SKM-1 (cell line): ENCODE results near the gene RABGAP1.
"Not testable (repeated sequence)": the region's sequence is repeated elsewhere in the genome, so short reads cannot be mapped to it uniquely, and the experiment has no call there.

ENCODE experiments used
- DNase-seq: peaks from one replicate; lab custom pipeline; 2025; ENCODE audit not compliant: unreplicated experiment; lab: John Stamatoyannopoulos, UW

The RABGAP1 gene

DNA sequence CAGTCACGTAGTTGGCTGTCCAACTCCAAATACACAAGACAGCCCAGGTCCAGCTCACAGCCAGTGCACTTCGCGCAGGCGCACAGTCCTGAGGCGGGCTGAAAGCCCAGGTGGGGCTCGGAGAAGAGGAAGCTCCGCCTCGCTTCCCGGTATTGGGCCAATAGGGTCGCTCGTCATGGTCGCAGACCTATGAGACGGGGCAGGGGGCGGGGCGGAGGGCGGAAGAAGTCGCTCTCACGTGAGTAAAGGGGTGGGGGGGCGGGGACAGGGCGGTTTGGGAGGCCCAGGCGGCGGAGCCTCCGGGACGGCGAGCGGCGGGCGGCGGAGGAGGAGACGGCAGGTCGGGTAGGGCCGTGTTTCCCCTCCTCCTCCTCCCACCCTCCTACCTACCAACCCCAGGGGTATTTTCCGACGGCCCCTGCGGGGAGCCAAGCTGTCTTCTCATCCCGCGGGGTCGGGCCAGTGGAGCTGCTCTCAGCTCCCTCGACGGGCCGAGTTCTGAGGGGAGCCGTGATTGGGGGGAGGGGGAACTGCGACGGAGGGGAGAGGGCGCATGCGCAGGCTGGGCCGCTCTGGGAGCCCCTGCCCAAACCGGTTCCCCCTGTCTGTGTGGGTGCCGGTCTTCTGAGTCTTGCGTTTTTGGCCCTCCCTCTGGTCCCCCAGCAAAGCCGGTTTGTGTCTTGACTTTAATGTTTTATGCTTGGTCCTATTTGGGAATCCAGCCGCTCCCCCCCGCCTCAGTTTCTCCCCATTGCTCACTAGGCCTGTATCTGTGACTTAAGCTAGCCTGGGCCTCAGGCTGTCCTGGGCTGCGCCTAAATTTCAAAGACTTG is at the start of gene RABGAP1:
RABGAP1 (plus strand) TSS at position 272 of the 833 bp plus-strand sequence. CDS start 16,040 bp downstream, outside the sequence.
- DNase-seq: peak; percentile 94

DNA sequence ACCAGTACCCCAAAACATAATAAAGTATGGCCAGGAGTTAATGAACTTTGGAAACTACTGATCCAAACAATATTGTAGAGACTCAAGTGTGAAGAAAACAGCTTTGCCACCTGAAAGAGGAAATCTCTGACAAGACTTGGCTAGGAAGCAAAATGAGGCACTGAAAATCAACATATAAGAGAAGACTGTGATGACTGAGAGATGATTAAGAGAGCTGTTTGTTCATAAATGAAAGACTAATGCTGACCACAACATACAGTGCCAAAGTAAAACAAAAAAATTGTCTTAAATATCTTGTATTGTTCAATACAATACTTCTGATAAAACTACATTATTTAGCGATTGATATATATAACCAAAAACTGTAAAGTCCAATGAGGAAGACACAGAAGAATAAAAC is 42.9 kb upstream of the RABGAP1 start:
- no peak for DNase-seq

GRCh38 chr9:122900791-122901190 is 40.0 kb upstream of the RABGAP1 start:
- no peak for DNase-seq

DNA sequence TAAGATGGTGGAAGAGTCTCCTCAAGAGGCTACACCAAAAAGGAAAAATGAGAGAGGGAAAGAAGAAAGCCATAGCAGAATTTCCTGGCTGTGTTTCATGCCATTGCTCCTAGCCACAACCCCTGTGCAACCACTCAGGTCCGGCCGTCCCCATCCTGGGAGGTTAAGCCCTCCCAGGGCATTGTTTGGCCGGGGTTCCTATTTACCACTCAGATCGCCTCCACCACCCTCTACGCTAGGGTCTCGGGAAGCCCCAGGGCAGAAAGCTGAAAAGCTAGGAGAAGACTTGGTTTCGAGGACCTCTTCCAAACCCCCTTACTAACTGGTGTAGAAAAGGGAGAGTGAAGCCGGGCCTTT is 36.4 kb upstream of the RABGAP1 start:
- DNase-seq: no peak

- peak; percentile 99 for DNase-seq
Observed at GRCh38 chr9:122904823-122905710, 35.8 kb upstream of the RABGAP1 start, which contains the start of gene RC3H2. RC3H2 (minus strand) TSS chr9:122905359; CDS start chr9:122897509, 7,850 bp downstream.

DNA sequence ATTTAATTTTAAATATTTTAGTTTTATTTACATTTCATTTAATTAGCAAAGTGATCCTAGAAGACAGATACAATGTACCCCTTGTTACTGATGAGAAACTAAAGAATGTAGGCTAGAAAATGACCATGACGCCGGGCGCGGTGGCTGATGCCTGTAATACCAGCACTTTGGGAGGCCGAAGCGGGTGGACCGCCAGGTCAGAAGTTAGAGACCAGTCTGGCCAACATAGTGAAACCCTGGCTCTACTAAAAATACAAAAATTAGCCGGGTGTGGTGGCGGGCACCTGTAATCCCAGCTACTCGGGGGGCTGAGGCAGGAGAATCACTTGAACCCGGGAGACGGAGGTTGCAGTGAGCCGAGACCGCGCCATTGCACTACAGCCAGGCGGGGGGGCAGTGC is 34.7 kb upstream of the RABGAP1 start:
- DNase-seq: not testable (repeated sequence)

- no peak for DNase-seq
Observed at GRCh38 chr9:122912671-122912963, 28.2 kb upstream of the RABGAP1 start.

GRCh38 chr9:122912964-122913673 is 27.7 kb upstream of the RABGAP1 start, which contains the start of gene ZBTB6:
ZBTB6 (minus strand) TSS chr9:122913323; CDS start chr9:122912072, 1,251 bp downstream.
- peak; percentile 73 for DNase-seq

GRCh38 chr9:122918310-122918709 is 22.5 kb upstream of the RABGAP1 start:
- no peak for DNase-seq

DNA sequence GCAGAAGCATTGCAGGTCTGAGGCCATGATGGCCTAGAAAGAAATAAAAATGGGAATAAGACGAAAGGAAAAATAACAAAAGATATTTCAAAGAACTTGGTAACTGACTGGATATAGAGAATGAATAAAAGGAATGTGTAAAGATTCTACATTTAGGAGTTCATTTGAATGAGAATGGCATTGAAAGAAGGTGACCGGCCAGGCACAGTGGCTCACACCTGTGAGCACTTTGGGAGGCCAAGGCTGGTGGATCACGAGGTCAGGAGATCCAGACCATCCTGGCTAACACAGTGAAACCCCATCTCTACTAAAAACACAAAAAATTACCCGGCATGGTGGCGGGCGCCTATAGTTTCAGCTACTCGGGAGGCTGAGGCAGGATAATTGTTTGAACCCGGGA is 18.1 kb upstream of the RABGAP1 start:
- DNase-seq: no peak

- no peak for DNase-seq
Observed at GRCh38 chr9:122923947-122924346, 16.9 kb upstream of the RABGAP1 start.

DNA sequence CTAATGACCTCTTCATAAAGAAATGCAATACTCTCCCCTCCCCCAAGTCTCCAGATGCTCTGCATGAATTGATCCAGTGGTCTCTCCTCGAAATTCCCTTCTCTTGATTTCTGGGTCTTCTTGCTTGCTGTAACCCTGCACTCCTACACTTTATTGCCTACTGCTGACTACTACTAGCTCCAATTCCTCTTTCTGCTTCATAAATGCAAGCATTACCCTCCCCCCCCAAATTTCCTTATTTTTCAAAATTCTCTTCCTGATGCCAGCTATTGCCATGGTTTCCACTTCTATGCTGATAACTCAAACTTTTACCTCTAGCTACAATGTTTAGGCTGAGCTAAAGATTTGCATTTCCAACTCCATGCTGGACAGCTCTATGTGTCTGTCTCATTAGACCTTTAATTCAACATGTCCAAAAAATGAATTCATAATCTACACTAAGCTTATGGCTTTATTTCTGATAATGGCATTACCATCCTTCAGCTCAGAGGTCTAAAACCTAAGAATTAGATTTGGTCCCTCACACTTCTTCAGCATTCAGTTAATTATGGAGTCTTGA is 10.9 kb upstream of the RABGAP1 start:
- no peak for DNase-seq

DNA sequence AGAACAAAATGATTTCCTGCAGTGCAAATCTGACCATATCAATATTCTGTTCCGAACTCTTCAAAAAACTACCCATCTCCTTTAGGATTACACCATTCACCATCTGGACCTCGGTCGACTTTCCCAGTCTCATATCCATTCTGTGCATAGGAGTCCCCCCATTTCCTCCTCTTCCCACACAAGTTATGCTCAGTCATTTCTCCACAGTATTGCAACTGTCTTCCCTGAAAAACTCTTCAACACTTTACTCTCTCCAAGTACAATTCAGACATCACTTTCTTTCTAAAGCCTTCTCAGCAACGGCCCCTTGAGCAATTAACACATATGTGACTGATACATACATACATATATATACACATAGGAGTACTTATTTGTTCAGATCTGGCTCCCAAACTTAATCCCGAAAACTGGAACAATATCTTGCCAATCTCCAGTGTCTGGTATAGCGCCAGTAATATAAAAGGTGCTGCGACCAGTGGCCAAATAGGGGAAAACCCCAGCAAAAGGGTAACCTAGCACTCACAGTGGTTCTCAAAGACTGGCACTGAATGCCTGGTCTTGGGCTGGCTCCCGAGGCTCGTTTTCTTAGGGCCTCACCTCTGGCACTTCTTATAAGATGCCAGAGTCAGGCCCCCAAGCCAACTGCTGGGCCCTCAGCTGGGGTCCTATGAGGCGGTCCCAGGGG is 10.1 kb upstream of the RABGAP1 start:
- no peak for DNase-seq

- peak; percentile 85 for DNase-seq
Observed at GRCh38 chr9:122931226-122932121, 9.3 kb upstream of the RABGAP1 start, which contains the start of gene ZBTB26. ZBTB26 (minus strand) TSS chr9:122931512; CDS start chr9:122919934, 11,578 bp downstream.

- no peak for DNase-seq
Observed at GRCh38 chr9:122936464-122936863, 4.4 kb upstream of the RABGAP1 start.

GRCh38 chr9:122936883-122937282 is 3.9 kb upstream of the RABGAP1 start:
- DNase-seq: no peak

DNA sequence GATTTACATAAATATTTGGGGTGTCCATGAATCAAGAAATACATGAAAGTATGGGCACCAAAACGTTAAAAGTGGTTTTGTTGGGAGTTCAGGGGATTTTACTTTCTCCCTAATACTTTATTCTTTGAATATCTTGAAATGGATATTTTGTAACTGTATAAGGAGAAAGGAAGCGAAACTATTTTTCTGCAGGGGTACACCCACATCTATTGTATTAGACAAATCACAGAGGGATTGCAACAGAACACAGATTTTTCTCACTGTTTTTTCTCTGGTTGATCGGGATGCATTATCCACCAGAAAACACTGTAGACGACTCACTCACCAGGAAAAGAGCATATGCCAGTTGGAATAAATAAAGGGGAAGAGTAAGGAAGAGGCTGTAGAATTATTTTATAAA is 1.2 kb upstream of the RABGAP1 start:
- DNase-seq: no peak

DNA sequence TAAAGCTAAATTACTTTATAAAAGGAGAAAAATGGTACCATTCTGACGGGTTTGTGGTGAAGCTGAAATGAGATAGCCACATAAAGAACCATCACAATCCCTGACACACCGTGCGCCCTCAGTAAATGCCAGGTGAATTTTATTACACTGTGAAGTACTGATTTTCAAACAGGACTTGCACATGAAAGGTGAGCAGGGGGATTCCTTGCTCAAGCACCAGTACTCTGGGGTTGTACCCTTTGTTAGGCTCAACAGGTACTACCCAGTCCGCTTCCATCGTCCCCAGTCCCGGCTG is 419 bp upstream of the RABGAP1 start:
- no peak for DNase-seq

- no peak for DNase-seq
Observed at GRCh38 chr9:122941582-122942234, 888 bp downstream of the RABGAP1 start.
